GM18870 (cell line): ENCODE data around the gene CENPE.

Experiments
- ATAC-seq: cut with Tn5 transposase; IDR thresholded peaks from one replicate; pipeline ENCODE4 v1.9.1; 2021; ENCODE audit warnings: moderate library complexity; ENCODE audit not compliant: unreplicated experiment

The CENPE gene

DNA sequence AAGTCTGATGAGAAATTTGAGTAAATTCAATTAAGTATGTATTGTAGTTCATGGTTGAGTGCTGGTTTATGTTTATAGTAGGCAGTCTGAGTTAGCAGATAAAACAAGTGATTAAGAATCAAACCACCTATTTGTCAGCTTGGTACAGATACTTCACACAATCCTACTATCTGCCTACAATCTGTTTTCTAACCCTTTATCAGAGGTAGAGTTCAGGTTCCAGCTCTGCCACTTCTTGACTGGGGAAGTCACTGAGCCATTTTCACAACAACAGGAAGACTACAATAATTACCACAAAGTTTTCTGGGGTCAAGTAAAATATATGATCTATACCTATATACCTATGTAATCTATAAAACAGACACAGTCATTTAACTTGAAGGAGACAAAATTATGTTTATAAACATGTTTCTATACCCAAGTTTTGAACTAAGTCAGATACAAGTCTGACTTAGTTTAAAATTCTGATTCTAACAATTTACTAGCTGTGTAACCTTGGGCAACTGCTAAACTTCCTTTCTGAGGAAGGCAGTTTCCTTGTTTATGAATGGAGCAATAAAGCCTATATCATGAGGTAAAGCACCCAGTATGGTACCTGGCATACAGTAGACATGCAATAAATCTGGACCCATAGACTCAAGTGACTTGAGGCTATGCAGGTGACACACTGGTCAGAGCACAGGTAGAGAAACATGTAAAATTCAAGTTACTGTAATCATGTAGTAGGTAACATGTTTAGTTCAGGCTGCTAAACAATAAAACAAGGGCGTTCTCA, 61.3 kb downstream of the CENPE start:
- ATAC-seq = no peak

- ATAC-seq = no peak
Observed at GRCh38 chr4:103129174-103129573, 69.0 kb downstream of the CENPE start.

- ATAC-seq = no peak
Observed at GRCh38 chr4:103126126-103126525, 72.0 kb downstream of the CENPE start.

DNA sequence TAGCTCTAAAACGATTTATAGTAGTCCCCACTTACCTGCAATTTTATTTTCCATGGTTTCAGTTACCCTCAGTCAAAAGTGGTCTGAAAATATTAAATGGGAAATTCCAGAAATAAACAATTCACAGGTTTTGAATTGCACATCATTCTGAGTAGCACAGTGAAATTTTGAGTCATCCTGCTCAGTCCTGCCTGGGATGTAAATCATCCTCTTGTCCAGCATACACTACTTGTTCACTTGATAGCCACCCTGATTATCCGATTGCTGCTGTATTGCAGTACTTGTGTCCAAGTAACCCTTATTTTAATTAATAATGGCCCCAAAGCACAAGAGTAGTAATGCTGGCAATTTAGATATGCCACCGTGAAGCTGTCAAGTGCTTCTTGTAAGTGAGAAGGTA, 75.0 kb downstream of the CENPE start:
- no peak for ATAC-seq

- no peak for ATAC-seq
Observed at GRCh38 chr4:103118166-103118565, 80.0 kb downstream of the CENPE start.

DNA sequence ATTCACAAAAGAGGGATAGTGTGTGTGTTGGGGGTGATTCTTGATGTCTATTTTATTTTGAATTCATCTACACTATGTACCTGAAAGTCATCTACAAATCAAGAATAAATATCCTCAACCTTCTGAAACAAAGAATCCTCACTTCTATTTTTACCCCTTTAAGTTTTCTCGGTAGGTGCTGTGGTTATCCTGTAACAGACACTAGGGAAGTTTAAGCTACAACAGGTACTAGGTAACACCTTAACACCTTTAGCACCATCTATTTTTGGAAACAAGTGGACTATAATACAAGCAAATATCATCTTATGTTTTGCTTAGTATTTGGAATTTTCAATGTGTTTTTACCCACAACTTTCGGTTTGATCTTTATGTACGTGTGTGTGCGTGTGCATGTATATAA, 86.5 kb downstream of the CENPE start:
- ATAC-seq = no peak

DNA sequence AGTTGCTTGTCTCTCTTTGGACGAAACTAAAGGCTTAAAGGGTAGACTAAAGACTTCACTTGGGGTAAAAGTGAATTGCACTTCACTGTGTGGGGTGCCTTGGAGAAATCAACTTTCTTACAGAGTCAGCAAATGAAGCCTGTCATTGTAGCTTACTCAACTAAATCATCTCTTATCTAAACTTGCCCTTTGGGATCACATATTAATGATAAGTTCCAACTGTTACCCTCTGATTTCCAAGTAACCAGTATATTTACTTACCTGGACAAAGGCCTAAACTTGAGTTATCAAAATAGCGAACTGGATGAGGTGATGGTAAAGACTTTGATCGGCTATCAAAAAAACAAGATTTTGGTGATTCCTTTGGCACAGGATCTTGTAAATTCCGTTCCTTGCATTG, 89.6 kb downstream of the CENPE start:
- no peak for ATAC-seq

- ATAC-seq = no peak
Observed at GRCh38 chr4:103105558-103106356, 92.4 kb downstream of the CENPE start.

DNA sequence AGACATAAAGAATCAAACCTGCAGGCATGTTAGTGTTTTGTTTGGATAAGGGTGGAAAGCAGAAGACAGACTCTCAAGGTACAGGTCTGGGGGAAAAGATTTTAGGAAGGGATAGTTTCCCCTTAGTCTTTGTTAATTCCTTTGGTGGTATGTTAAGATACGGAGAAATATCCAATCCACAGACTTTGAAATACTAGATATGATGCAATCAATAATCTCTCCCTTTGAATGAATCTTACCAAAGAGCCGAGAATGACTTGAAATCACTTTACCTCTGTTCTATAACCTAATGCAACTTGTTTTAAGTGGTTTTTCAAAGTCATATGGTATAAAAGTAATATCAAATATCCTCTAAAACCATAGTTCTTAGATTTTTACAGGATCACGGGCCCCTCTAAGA, 93.3 kb downstream of the CENPE start:
- ATAC-seq = no peak

DNA sequence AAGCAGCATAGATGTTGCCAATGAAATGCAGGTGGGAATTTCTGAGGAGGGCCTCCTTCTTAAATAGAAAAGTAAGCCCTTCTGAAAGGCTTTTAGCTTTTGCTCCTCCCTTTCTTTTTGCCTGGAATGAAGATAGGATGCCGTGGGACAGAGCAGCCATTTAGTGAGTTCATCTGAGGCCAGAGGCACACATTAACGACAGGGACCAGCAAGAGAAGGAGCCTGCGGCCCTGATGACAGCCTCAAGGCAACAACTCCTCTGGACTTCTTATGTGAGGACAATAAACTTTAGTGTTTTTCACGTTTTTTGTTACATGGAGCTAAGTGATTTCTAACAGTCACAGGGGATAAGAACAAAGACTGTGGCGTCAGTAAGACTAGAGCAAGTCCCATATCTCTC, 97.5 kb downstream of the CENPE start:
- ATAC-seq = no peak

DNA sequence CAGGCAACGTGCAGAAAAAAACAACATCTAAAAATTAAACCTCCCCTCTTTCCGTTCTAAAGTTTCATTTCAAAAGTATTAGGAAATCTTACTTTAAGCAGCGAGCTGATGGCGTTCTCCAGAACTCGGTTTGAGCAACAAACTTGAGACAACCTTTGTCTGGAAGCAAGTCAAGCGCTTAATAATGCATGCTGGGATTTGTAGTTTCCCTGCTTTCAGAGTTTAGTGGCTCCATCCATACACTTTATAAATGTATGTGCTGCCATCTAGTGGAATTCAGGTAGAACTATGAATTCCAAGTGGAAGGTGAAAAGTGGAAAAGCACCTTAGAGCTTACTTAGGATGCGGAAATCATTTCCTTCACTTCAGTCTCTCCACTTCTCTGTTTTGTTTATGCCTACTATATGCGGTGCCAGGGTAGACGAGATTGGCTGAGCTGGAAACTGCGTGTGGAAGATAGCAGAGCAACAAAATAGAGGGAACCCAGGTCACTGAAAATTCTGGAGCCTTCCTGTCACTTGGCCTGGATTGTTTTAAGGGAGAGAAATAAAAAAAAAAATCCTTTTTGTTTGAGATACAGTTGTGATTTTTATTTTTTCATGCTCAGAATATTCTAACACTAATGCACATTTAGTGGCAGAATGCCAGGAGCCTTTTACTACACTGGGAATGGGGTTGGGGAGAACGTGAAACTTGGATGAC, 98.3 kb downstream of the CENPE start, which contains the start of gene BDH2:
BDH2 (minus strand) TSS at position 144 of the 702 bp plus-strand sequence. CDS start 3,580 bp downstream, outside the sequence.
- ATAC-seq = peak; percentile 99

DNA sequence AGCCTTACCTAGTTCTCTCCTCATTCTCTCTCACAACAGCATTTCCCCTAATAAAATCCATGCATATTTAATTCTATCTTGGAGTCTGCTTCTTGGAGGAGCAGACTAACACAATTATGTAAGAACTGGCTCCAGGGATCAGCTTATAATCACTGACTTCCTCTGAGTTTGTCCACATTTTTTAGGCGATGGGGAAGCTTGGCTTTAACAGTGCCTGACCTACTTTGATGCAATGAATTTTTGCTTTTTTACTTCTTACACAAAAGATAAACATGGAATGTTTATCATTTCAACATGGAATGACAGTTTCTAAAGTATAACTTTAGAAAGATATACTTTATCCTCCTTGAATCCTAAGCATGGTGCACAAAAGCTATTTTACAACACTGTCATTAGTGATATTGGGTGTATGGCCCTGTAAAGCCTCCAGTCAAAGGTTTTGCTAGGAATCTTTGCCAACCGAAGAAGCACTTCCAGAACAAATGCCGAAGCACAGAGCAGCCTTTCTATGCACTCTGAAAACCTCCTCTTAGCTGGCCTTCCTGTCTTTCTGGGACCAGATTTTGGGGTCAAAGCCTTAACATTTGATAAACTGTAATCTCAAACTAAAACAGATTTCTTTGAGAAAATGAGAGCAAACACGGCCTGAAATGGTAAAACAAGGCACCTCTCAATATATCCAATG, 99.2 kb downstream of the CENPE start:
- no peak for ATAC-seq

GRCh38 chr4:103098341-103098740, 99.8 kb downstream of the CENPE start:
- ATAC-seq = no peak

- no peak for ATAC-seq
Observed at GRCh38 chr4:103097112-103097511, 101.0 kb downstream of the CENPE start.

- ATAC-seq = no peak
Observed at GRCh38 chr4:103095080-103095479, 103.1 kb downstream of the CENPE start.

DNA sequence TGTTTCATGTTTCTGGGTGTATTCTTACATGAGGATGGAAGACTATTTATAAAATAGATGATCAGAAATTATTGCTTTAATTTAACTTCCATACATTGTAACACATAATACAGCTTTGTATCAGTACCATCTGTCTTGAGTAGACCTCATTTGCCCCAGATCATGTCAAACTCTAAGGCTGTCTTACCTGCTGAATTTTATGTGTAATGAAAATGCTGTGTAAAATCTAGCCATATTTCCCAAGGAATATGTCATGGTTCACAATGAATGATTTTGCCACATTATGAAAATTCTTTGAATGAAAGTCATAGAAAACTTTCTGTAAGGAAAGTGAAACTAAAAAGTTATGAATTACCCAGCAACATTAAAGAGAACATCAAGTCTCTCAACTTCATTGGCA, 105.9 kb downstream of the CENPE start:
- no peak for ATAC-seq

DNA sequence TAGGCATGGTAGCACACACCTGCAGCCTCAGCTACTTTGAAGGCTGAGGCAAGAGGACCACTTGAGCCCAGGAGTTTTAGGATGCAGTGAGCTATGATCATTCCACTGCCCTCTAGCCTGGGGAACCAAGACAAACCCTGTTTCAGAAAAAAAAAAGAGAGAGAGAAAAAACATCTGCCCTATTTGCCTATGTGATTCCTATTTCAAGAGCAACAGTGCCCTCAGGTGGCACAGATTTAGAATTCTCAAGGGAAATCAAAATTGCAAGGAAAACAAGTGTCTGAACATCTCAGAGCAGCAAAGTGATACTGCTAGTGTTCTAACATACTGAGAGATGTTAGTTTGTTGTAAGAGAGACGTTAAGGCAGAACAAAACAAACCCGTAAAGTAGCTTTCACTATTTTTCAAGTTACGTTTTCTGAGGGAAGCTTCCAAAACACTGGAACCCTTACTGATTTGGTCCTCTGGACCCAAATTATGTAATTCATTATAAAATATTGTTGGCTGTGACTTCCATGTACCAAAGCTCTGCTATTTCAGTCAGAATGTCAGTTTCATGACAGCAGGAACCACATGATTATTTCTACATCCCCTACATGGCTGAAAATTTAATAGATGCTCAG, 106.4 kb downstream of the CENPE start:
- ATAC-seq = peak; percentile 83

GRCh38 chr4:103089481-103089880, 108.7 kb downstream of the CENPE start:
- no peak for ATAC-seq

GRCh38 chr4:103086551-103086950, 111.6 kb downstream of the CENPE start:
- ATAC-seq = no peak

DNA sequence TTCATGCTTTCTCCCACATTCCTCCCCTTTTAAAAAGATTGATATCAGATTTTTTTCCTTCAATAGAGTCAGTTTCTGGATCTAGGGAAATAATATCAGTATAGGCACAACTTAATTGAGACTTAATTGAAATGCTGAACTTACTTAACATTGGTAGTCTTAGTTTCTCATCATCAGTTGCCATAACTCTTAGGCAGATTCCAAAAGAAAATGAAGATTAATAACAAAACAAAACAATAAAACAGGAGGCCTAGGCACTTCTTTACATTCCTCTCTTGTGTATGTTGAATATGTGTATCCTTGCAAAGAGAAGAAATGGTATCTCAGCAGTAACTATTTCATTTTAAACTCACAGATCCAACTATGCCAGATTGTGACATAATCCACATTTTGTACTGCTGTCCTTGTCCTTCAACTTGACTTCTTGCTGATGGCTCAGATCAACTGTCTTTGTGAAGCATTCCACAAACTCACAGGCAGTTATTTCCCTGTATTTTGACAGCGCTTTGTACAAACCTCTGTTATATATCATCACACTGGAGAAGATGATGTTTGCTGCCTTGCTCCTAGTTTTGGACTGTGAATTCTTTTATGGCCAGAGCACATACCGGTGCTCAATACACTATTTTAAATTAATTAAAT, 112.5 kb downstream of the CENPE start:
- ATAC-seq = no peak
